T-helper 2 cell treated with Interferon-gamma antibody and Interleukin-4, amounts not matched to agents 5 μg/mL and 100 μg/mL, for 36 hours (primary cell): Measurements from ENCODE around the gene PTGES.
"Not testable (repeated sequence)": the region's sequence is repeated elsewhere in the genome, so short reads cannot be mapped to it uniquely, and the experiment has no call there.

Experiments used
- DNase-seq: peaks from one replicate; pipeline ENCODE4 v3.0.0; 2021; ENCODE audit warnings: low spot score
- H3K27ac Mint-ChIP-seq: one replicate; pipeline ENCODE4 v1.8.0; 2021; ENCODE audit warnings: mild to moderate bottlenecking, mixed read lengths
- H3K27me3 Mint-ChIP-seq: one replicate; pipeline ENCODE4 v1.8.0; 2021; ENCODE audit warnings: low read depth, mixed read lengths
- H3K36me3 Mint-ChIP-seq: one replicate; pipeline ENCODE4 v1.8.0; 2021; ENCODE audit warnings: low read depth, mixed read lengths
- H3K4me1 Mint-ChIP-seq: one replicate; pipeline ENCODE4 v1.8.0; 2021; ENCODE audit warnings: low read depth, mixed read lengths
- H3K4me3 Mint-ChIP-seq: one replicate; pipeline ENCODE4 v1.8.0; 2022; ENCODE audit warnings: mild to moderate bottlenecking, moderate library complexity, mixed read lengths
- H3K9me3 Mint-ChIP-seq: one replicate; pipeline ENCODE4 v1.8.0; 2021; ENCODE audit warnings: mixed read lengths

The PTGES gene

GRCh38 chr9:129776938-129777768 lies 24.3 kb upstream of the PTGES start:
- Mint-ChIP-seq H3K4me3 (peak overlapping the region; percentile 34), H3K4me1 (peaks cover 10% of the 10 kb centered on the region)

GRCh38 chr9:129776566-129776937 lies 23.7 kb upstream of the PTGES start:
- H3K27ac Mint-ChIP-seq = no peak overlapping the region
- no peaks in the 10 kb centered on the region for H3K36me3 Mint-ChIP-seq
- H3K27me3 Mint-ChIP-seq = peaks cover 10% of the 10 kb centered on the region
- no peak overlapping the region for H3K4me3 Mint-ChIP-seq
- DNase-seq = no peak
- H3K4me1 Mint-ChIP-seq = peaks cover 10% of the 10 kb centered on the region
- no peaks in the 10 kb centered on the region for H3K9me3 Mint-ChIP-seq

More at GRCh38 chr9:129776938-129777768, 24.3 kb upstream of the PTGES start:
- H3K9me3 Mint-ChIP-seq = no peaks in the 10 kb centered on the region
- DNase-seq = peak; percentile 81
- peaks cover 10% of the 10 kb centered on the region for H3K27me3 Mint-ChIP-seq
- H3K27ac Mint-ChIP-seq = no peak overlapping the region
- no peaks in the 10 kb centered on the region for H3K36me3 Mint-ChIP-seq

DNA sequence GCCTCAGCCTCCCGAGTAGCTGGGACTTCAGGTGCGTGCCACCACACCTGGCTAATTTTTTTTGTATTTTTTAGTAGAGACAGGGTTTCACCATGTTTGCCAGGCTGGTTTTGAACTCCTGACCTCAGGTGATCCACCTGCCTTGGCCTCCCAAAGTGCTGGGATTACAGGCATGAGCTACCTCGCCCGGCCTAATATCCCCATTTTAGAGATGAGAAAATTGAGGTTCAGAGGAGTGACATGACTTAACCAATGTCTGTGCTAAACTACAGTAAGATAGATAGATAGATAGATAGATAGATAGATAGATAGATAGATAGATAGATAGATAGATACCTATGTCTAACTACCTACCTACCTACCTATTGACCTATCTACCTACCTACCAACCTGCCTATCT lies 23.3 kb upstream of the PTGES start:
- peaks cover 10% of the 10 kb centered on the region for H3K4me1 Mint-ChIP-seq
- DNase-seq, H3K27me3 Mint-ChIP-seq, H3K9me3 Mint-ChIP-seq, H3K4me3 Mint-ChIP-seq, H3K27ac Mint-ChIP-seq, H3K36me3 Mint-ChIP-seq: not testable (repeated sequence)

GRCh38 chr9:129775448-129775798 lies 22.6 kb upstream of the PTGES start:
- DNase-seq = no peak
- Mint-ChIP-seq H3K27me3 (peaks cover 6% of the 10 kb centered on the region), H3K36me3 (no peaks in the 10 kb centered on the region), H3K9me3 (no peaks in the 10 kb centered on the region), H3K27ac (no peak overlapping the region), H3K4me3 (no peak overlapping the region), H3K4me1 (peaks cover 10% of the 10 kb centered on the region)

DNA sequence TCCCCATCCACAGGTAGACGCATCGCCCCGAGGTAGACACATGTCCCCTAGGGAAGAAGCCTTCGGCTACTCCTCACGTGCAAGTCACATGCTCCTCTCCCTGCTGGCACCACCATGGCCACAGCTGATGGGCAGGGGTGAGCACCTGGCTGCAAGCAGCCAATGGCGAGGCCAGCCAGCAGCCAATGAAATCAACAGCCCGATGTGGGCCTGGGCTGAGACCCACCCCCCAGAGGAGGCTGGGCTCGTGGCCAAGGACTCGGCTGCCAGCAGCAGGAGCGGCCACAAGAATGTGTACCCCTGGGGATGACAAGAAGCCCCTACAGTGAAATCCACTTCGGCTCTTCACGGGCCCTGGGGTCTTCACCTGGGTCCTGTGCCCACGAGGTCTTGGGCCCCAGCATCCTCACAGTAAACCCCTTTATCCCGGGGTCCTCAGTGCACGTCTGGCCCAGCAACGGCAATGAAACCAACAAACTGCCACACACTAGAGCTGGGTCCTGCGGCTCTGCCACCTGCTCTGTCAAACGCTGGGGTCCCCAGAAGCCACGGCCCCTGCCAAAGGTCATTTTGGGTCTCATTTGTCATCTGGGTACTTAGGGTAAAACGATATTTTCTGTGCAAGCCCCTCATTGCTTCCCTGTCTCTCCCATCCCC lies 22.1 kb upstream of the PTGES start:
- no peaks in the 10 kb centered on the region for H3K9me3 Mint-ChIP-seq
- no peak overlapping the region for H3K4me3 Mint-ChIP-seq
- DNase-seq = no peak
- H3K4me1 Mint-ChIP-seq = peaks cover 10% of the 10 kb centered on the region
- no peak overlapping the region for H3K27ac Mint-ChIP-seq
- peaks cover 4% of the 10 kb centered on the region for H3K27me3 Mint-ChIP-seq
- H3K36me3 Mint-ChIP-seq = no peaks in the 10 kb centered on the region

- no peak overlapping the region for H3K27ac Mint-ChIP-seq
- H3K36me3 Mint-ChIP-seq = no peaks in the 10 kb centered on the region
- H3K27me3 Mint-ChIP-seq = no peaks in the 10 kb centered on the region
- no peaks in the 10 kb centered on the region for H3K9me3 Mint-ChIP-seq
- no peak for DNase-seq
- peaks cover 10% of the 10 kb centered on the region for H3K4me1 Mint-ChIP-seq
- H3K4me3 Mint-ChIP-seq = no peak overlapping the region
Observed at GRCh38 chr9:129773262-129774048, 20.6 kb upstream of the PTGES start.

GRCh38 chr9:129770741-129771140 lies 17.9 kb upstream of the PTGES start:
- Mint-ChIP-seq H3K27me3 (no peaks in the 10 kb centered on the region), H3K4me1 (peaks cover 2% of the 10 kb centered on the region), H3K36me3 (no peaks in the 10 kb centered on the region), H3K9me3 (no peaks in the 10 kb centered on the region), H3K27ac (no peak overlapping the region), H3K4me3 (no peak overlapping the region)
- no peak for DNase-seq

DNA sequence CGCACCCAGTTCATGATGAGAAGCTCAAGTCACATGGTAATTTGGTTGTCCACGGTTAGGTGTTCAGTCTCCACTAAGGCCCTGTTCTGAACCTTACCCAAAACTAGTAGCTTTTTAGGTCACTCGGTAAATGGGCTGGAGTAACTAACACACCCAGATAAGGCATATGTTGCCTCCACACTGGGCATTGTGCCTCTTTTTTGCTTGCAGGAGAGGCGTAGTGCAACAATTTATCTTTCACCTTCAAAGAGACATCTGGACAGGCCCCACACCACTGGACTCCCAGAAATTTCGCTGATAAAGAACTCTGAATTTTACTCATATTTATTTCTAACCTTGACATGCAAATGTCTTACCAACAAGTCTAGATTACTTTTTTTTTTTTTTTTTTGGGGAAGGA lies 16.8 kb upstream of the PTGES start:
- Mint-ChIP-seq H3K27me3 (no peaks in the 10 kb centered on the region), H3K27ac (no peak overlapping the region), H3K9me3 (no peaks in the 10 kb centered on the region), H3K36me3 (no peaks in the 10 kb centered on the region), H3K4me1 (peaks cover 2% of the 10 kb centered on the region), H3K4me3 (no peak overlapping the region)
- DNase-seq = no peak

DNA sequence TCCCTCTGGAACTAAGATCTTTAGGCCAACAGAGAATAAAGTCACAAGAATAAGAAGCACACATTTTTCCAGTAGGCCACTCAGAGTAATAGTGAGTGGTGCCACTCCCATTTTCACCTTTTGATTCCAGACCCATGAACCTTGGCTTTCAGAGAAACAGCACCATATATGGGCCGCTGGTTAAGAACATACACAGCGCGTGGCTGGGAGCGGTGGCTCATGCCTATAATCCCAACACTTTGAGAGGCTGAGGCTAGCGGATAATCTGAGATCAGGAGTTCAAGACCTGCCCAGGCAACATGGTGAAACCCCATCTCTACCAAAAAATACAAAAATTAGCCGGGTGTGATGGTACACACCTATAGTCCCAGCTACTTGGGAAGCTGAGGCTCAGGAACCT lies 15.6 kb upstream of the PTGES start:
- H3K27ac Mint-ChIP-seq = no peak overlapping the region
- no peak overlapping the region for H3K4me3 Mint-ChIP-seq
- no peaks in the 10 kb centered on the region for H3K9me3 Mint-ChIP-seq
- H3K4me1 Mint-ChIP-seq = peaks cover 2% of the 10 kb centered on the region
- DNase-seq = no peak
- H3K27me3 Mint-ChIP-seq = no peaks in the 10 kb centered on the region
- H3K36me3 Mint-ChIP-seq = no peaks in the 10 kb centered on the region

GRCh38 chr9:129765764-129766317 lies 13.0 kb upstream of the PTGES start:
- Mint-ChIP-seq H3K36me3 (no peaks in the 10 kb centered on the region), H3K27ac (no peak overlapping the region), H3K4me3 (no peak overlapping the region), H3K27me3 (no peaks in the 10 kb centered on the region), H3K4me1 (peaks cover 2% of the 10 kb centered on the region), H3K9me3 (no peaks in the 10 kb centered on the region)
- no peak for DNase-seq

- Mint-ChIP-seq H3K4me1 (peaks cover 2% of the 10 kb centered on the region), H3K36me3 (no peaks in the 10 kb centered on the region), H3K27ac (no peak overlapping the region), H3K4me3 (no peak overlapping the region), H3K9me3 (no peaks in the 10 kb centered on the region), H3K27me3 (peaks cover 2% of the 10 kb centered on the region)
- no peak for DNase-seq
Observed at GRCh38 chr9:129762985-129763926, 10.4 kb upstream of the PTGES start.

- H3K27ac Mint-ChIP-seq, H3K36me3 Mint-ChIP-seq, H3K4me3 Mint-ChIP-seq, DNase-seq, H3K27me3 Mint-ChIP-seq, H3K4me1 Mint-ChIP-seq, H3K9me3 Mint-ChIP-seq: not testable (repeated sequence)
Observed at GRCh38 chr9:129762370-129762984, 9.6 kb upstream of the PTGES start.

DNA sequence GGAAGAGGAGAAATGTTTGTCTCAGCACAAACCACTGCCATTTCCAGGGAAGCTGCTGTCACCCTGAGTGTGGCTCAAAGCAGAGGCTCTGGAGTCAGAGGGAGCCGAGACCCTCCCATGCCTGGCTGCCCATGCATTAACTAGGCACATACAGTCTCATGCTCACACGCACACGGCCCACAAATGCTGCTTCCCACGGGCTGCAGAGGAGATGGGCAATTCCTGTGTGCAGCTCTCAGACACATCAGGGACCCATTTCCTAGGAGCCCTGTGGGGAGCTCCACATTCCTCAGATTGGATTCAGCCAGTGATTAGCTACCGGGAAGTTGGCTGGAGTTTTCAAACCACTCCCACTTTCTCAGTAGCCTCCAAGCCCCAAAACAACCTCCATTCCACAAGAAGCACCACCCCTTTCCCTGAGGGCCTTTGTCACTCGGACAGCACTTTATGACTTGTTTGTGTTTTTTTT lies 9.1 kb upstream of the PTGES start:
- H3K27ac Mint-ChIP-seq = no peak overlapping the region
- peaks cover 7% of the 10 kb centered on the region for H3K4me1 Mint-ChIP-seq
- peaks cover 6% of the 10 kb centered on the region for H3K27me3 Mint-ChIP-seq
- H3K4me3 Mint-ChIP-seq = no peak overlapping the region
- H3K36me3 Mint-ChIP-seq = no peaks in the 10 kb centered on the region
- DNase-seq = no peak
- no peaks in the 10 kb centered on the region for H3K9me3 Mint-ChIP-seq
